Body of pancreas (tissue), 4 donors: Measurements from ENCODE around the gene GCLC. TPM values are rescaled to one million over a fixed set of nuclear protein-coding genes. Genes with fewer than 3 reads are reported as not detected.

Experiments
- ATAC-seq: fragments of 150-250 bp; one replicate; pipeline ENCODE4 v1.9.1; 2016
- DNase-seq, 4 donors: peaks; one replicate each; pipeline ENCODE4 v3.0.0-alpha.2; 2019
- H3K27ac ChIP-seq, 4 donors: fragments of 200-600 bp; sonication (generic); 1 replicate in 3 of 4; 2 replicates in 1 of 4; pipeline versions ENCODE4 v1.5.1 to v1.6.1; 2016 to 2019; ENCODE audit warnings: mild to moderate bottlenecking in 1 of 4, mixed read lengths in 1 of 4, moderate library complexity in 1 of 4
- H3K27me3 ChIP-seq, 2 donors: fragments of 200-600 bp; sonication (generic); one replicate each; pipeline ENCODE4 v1.6.0; 2016; ENCODE audit warnings: mild to moderate bottlenecking in 1 of 2
- H3K36me3 ChIP-seq, 2 donors: fragments of 200-600 bp; sonication (generic); replicated peaks in 1 of 2; 2 replicates each; pipeline ENCODE4 v1.5.1; 2016; ENCODE audit warnings: low read depth in 2 of 2; ENCODE audit not compliant: insufficient read depth in 1 of 2
- H3K4me1 ChIP-seq: fragments of 200-600 bp; sonication (generic); one replicate; pipeline ENCODE4 v1.6.0; 2016
- H3K4me3 ChIP-seq, 2 donors: fragments of 200-600 bp; sonication (generic); 1 replicate in 1 of 2; 2 replicates in 1 of 2; pipeline ENCODE4 v1.5.1; 2016 to 2019
- H3K9me3 ChIP-seq, 3 donors: fragments of 200-600 bp; sonication (generic); 1 replicate in 2 of 3; 2 replicates in 1 of 3; pipeline ENCODE4 v1.5.1; 2016
- CTCF ChIP-seq, 7 experiments: fragments of 450-650 bp in 4 of 7; fragments of 200-600 bp in 3 of 7; sonication (generic) in 3 of 7; IDR thresholded peaks; one replicate each; pipeline ENCODE4 v1.5.1; 2016 to 2019; ENCODE audit warnings: antibody characterized with exemption in 7 of 7
- POLR2A ChIP-seq, 3 donors: fragments of 450-650 bp; IDR thresholded peaks; one replicate each; pipeline ENCODE4 v1.6.1; 2016; ENCODE audit warnings: antibody characterized with exemption in 3 of 3, mild to moderate bottlenecking in 2 of 3
- WGBS, 2 donors: methylation state at CpG; one replicate each; pipeline ENCODE4 v1.1.5; 2017; 5-methylcytosine and 5-hydroxymethylcytosine counted together
- intact Hi-C: fragments of 100-400 bp; cut with DNase I; formaldehyde crosslinking; loops from one replicate; pipeline ENCODE4 v1.15.1; 2023
- total RNA-seq, 2 donors: library from RNA; depleted of rRNA; stranded (reverse); fragments of >200 nt; gene quantifications; one replicate each; pipeline ENCODE4 v1.1.0, GENCODE V29; 2016

Gene GCLC
- total RNA-seq, 2 donors from 2014 or later, result 27.2 to 30.7 TPM

GRCh38 chr6:53547811-53548496 lies 3.1 kb upstream of the GCLC start:
- Histone ChIP-seq H3K4me1 (peaks cover 23% of the 10 kb centered on the region), H3K9me3 (no peaks in the 10 kb centered on the region), H3K4me3 (peak overlapping the region; percentile 20 to 59), H3K27ac (peak overlapping the region; percentile 76 to 90 (median 82)), H3K27me3 (no peaks in the 10 kb centered on the region), H3K36me3 (no peaks in the 10 kb centered on the region)
- intact Hi-C loops, result no loop called here
- peak; percentile 89 for ATAC-seq
- DNase-seq, result peak; percentile 97 to 99 (median 98)
- peak; percentile 73 to 91 (median 91) for TF ChIP-seq POLR2A (IDR thresholded peaks at IDR 0.05)
- peak in 3 of 7 experiments; percentile 13 to 36 (median 14) for TF ChIP-seq CTCF (IDR thresholded peaks at IDR 0.05)
- 1 to 2% methylated on average over 28 to 55 of the region's 57 CpGs for WGBS, 2 donors

- DNase-seq, result peak; percentile 21 to 44 (median 34)
- TF ChIP-seq CTCF (IDR thresholded peaks at IDR 0.05) (peak in 1 of 7 experiments; percentile 8), POLR2A (IDR thresholded peaks at IDR 0.05) (no peak)
- H3K4me1 ChIP-seq, result peaks cover 30% of the 10 kb centered on the region
- ATAC-seq, result peak; percentile 25
- WGBS, 2 donors, result 1 to 2% methylated on average over 12 of the region's 12 CpGs
- intact Hi-C loops, result no loop called here
- H3K27ac ChIP-seq, result peak overlapping the region; percentile 76 to 90 (median 82)
- no peaks in the 10 kb centered on the region for H3K27me3 ChIP-seq
- H3K9me3 ChIP-seq, result no peaks in the 10 kb centered on the region
- peak overlapping the region; percentile 20 to 59 for H3K4me3 ChIP-seq
- H3K36me3 ChIP-seq, result no peaks in the 10 kb centered on the region
These were observed 2.4 kb upstream of the GCLC start for GRCh38 chr6:53547166-53547810.

GRCh38 chr6:53546281-53546680 lies 1.4 kb upstream of the GCLC start:
- H3K4me1 ChIP-seq, result peaks cover 37% of the 10 kb centered on the region
- DNase-seq, result no peak
- TF ChIP-seq CTCF (IDR thresholded peaks at IDR 0.05) (no peak), POLR2A (IDR thresholded peaks at IDR 0.05) (no peak)
- H3K27me3 ChIP-seq, result no peaks in the 10 kb centered on the region
- H3K4me3 ChIP-seq, result no peak overlapping the region
- peak overlapping the region in 2 of 4 donors; percentile 90 to 95 for H3K27ac ChIP-seq
- H3K36me3 ChIP-seq, result no peaks in the 10 kb centered on the region
- WGBS, 2 donors, result 35 to 45% methylated on average over 2 of the region's 2 CpGs
- intact Hi-C loops, result no loop called here
- H3K9me3 ChIP-seq, result no peaks in the 10 kb centered on the region
- no peak for ATAC-seq

- no peak for ATAC-seq
- intact Hi-C loops, result no loop called here
- no peaks in the 10 kb centered on the region for H3K36me3 ChIP-seq
- TF ChIP-seq CTCF (IDR thresholded peaks at IDR 0.05) (no peak), POLR2A (IDR thresholded peaks at IDR 0.05) (no peak)
- peak in 1 of 4 donors; percentile 35 for DNase-seq
- H3K4me3 ChIP-seq, result peak overlapping the region; percentile 79 to 80
- no peaks in the 10 kb centered on the region for H3K9me3 ChIP-seq
- no peaks in the 10 kb centered on the region for H3K27me3 ChIP-seq
- peaks cover 44% of the 10 kb centered on the region for H3K4me1 ChIP-seq
- H3K27ac ChIP-seq, result peak overlapping the region; percentile 84 to 98 (median 96)
- 0 to 1% methylated on average over 23 to 24 of the region's 24 CpGs for WGBS, 2 donors
These were observed 758 bp downstream of the GCLC start for GRCh38 chr6:53544217-53544469.
